ENCODE results near the gene AIP. TPM values are rescaled to one million over a fixed set of nuclear protein-coding genes. Genes with fewer than 3 reads are reported as not detected.

The AIP gene
- total and polyA plus RNA-seq, 2 donors (not counting 3 experiments of a cell fraction or from before 2014, with no cell fraction given) = 46.3 to 114 TPM

DNA sequence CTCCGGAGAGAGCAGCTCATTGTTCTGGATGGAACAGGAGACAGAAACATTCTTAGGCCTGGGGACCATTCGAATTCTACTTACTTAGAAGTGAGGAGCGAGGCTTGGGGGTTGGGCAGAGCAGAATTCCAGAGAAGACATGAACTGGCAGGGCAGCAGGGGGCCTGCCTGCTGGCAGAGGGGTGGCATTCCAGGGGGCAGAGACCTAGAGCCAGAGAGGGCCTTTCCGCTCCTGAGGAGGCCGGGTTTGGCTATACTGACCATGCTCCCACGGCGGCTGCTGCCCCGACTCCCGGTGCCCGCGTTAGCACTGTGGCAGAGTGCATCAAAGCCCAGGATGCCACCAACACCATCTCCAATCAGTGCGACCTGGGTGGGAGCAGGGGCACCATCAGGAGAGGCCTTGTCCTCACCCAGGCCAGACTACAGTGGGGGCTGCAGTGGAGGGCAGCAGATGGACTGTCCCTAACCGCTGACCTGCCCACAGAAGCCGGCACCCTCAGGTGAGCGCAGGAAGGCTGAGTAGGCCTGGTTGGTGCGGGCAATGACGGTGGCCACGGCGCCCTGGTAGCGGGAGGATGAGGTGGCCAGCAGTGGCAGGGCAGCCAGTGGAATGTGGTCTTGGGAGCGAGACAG is 14.9 kb downstream of the AIP start:
- Histone ChIP-seq H3K4me3 (replicated peaks in 1 of 3; ENCODE audit: insufficient read depth in 1 of 3, low read depth in 1 of 3, low read length in 3 of 3) (no peak overlapping the region), H3K9me1 (replicated peaks; ENCODE audit: control insufficient read depth, extremely low read depth, insufficient read depth, low read length) (no peaks in the 10 kb centered on the region), H3K79me2 (ENCODE audit: control insufficient read depth, insufficient read depth, low read length) (no peaks in the 10 kb centered on the region), H3K27ac (ENCODE audit: insufficient read depth, low read depth, low read length) (no peak overlapping the region), H3K4me2 (ENCODE audit: insufficient read depth, low read length) (no peak overlapping the region), H3K27me3 (ENCODE audit: control insufficient read depth in 2 of 2, insufficient read depth in 2 of 2, low read length in 2 of 2) (no peaks in the 10 kb centered on the region), H3K9me3 (replicated peaks; ENCODE audit: control insufficient read depth, insufficient read depth, low read length) (no peaks in the 10 kb centered on the region), H2AFZ (ENCODE audit: low read depth, low read length) (no peak overlapping the region), H3K9ac (replicated peaks; ENCODE audit: extremely low read depth, insufficient read depth, low read length) (no peak overlapping the region), H3K36me3 (ENCODE audit: control insufficient read depth in 2 of 2, extremely low read depth in 1 of 2, insufficient read depth in 2 of 2, low read length in 2 of 2) (no peaks in the 10 kb centered on the region), H3K4me1 (ENCODE audit: control insufficient read depth, extremely low read depth, insufficient read depth, low read length) (no peaks in the 10 kb centered on the region), H4K20me1 (replicated peaks; ENCODE audit: control insufficient read depth, extremely low read depth, insufficient read depth, low read length) (no peaks in the 10 kb centered on the region)
- TF ChIP-seq FOS (IDR thresholded peaks at IDR 0.05; ENCODE audit: borderline replicate concordance, insufficient read depth, low read length) (no peak), POLR2A (IDR thresholded peaks at IDR 0.05; ENCODE audit: low read depth, low read length) (no peak), POLR2AphosphoS5 (IDR thresholded peaks at IDR 0.05; ENCODE audit: insufficient read depth, low read depth, low read length) (no peak), JUN (IDR thresholded peaks at IDR 0.05; ENCODE audit: borderline replicate concordance, insufficient read depth, insufficient read length, low read depth) (no peak), MYC (IDR thresholded peaks at IDR 0.05; ENCODE audit: low read depth, low read length) (no peak), GATA2 (IDR thresholded peaks at IDR 0.05; ENCODE audit: insufficient read depth, insufficient read length, low read depth, low read length) (no peak), EZH2 (IDR thresholded peaks at IDR 0.05; ENCODE audit: borderline replicate concordance, low read depth, low read length, severe bottlenecking) (no peak)
- TF ChIP-seq, protein P1, sequence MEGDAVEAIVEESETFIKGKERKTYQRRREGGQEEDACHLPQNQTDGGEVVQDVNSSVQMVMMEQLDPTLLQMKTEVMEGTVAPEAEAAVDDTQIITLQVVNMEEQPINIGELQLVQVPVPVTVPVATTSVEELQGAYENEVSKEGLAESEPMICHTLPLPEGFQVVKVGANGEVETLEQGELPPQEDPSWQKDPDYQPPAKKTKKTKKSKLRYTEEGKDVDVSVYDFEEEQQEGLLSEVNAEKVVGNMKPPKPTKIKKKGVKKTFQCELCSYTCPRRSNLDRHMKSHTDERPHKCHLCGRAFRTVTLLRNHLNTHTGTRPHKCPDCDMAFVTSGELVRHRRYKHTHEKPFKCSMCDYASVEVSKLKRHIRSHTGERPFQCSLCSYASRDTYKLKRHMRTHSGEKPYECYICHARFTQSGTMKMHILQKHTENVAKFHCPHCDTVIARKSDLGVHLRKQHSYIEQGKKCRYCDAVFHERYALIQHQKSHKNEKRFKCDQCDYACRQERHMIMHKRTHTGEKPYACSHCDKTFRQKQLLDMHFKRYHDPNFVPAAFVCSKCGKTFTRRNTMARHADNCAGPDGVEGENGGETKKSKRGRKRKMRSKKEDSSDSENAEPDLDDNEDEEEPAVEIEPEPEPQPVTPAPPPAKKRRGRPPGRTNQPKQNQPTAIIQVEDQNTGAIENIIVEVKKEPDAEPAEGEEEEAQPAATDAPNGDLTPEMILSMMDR (IDR thresholded peaks at IDR 0.05; ENCODE audit: extremely low read depth in 1 of 2, insufficient read depth in 1 of 2, low read depth in 1 of 2, low read length in 2 of 2) = no peak
- TF ChIP-seq, protein P2, sequence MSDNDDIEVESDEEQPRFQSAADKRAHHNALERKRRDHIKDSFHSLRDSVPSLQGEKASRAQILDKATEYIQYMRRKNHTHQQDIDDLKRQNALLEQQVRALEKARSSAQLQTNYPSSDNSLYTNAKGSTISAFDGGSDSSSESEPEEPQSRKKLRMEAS (IDR thresholded peaks at IDR 0.05; ENCODE audit: insufficient read depth, insufficient read length) = no peak
- DNase-seq (ENCODE audit: low read depth, low spot score) = no peak
- dilution Hi-C loops (cut with MboI; ENCODE audit: extremely low pct_ligation_motif_present, low sequenced_read_pairs) = no loop called here
- ChIA-PET POLR2A (no interaction called here), CTCF (no interaction called here)
- no peak for FAIRE-seq
- intact Hi-C loops (cut with micrococcal nuclease) = no loop called here
- no TSS peak for BruUV-seq (replicated peaks)

Data from endothelial cell of umbilical vein (primary cell).